HCT116 (cell line): ENCODE results near the gene CES5A. TPM values are rescaled to one million over a fixed set of nuclear protein-coding genes. Genes with fewer than 3 reads are reported as not detected.
"Not testable (repeated sequence)": the region's sequence is repeated elsewhere in the genome, so short reads cannot be mapped to it uniquely, and the experiment has no call there.

Experiments
- ATAC-seq: fragments of 200-7000 bp; cut with Tn5 transposase; 2 replicates; pipeline ENCODE4 v1.9.1; 2020; ENCODE audit warnings: mild to moderate bottlenecking, moderate library complexity
- BruUV-seq: library from RNA; stranded (reverse); fragments of 400-500 nt; replicated peaks from 2 replicates; lab custom pipeline; 2021; lab: Mats Ljungman, UMichigan
- CTCF ChIA-PET: fragments of 300-600 bp; sonication (Branson Sonifier 250); formaldehyde crosslinking; loops from one replicate; lab custom pipeline; 2021; ENCODE audit warnings: antibody characterized with exemption; lab: Charles Lee
- POLR2A ChIA-PET: fragments of 300-600, 350-600 bp; sonication (Branson Sonifier 250); formaldehyde crosslinking; loops from one replicate; lab custom pipeline; 2021; ENCODE audit warnings: antibody characterized with exemption; lab: Charles Lee
- RAD21 ChIA-PET, 2 experiments: fragments of 300-600 bp; sonication (Branson Sonifier 250); formaldehyde crosslinking; loops; one replicate each; lab custom pipeline; 2023; ENCODE audit warnings: low total read pairs in 2 of 2; ENCODE audit not compliant: uncharacterized antibody in 2 of 2, unreplicated experiment in 2 of 2, low non-redundant PET in 1 of 2; lab: Charles Lee
- DNase-seq: peaks from one replicate; pipeline ENCODE4 v3.0.0-alpha.2; 2010; ENCODE audit warnings: low read depth, low spot score
- H2AFZ ChIP-seq: fragments of 200-600 bp; shearing (Covaris generic), sonication (generic); 2 replicates; pipeline ENCODE4 v1.6.1; 2017; ENCODE audit warnings: low read depth, mixed run types, mixed read lengths, antibody characterized with exemption, low read length; ENCODE audit not compliant: poor library complexity, severe bottlenecking
- H3K27ac ChIP-seq: 2 replicates; pipeline ENCODE4 v1.5.1; 2012; ENCODE audit warnings: low read depth, low read length
- H3K27me3 ChIP-seq: fragments of 200-600 bp; sonication (generic); 2 replicates; pipeline ENCODE4 v1.6.1; 2016; ENCODE audit warnings: mixed run types, low read length, mixed read lengths; ENCODE audit not compliant: insufficient read depth
- H3K36me3 ChIP-seq, 2 experiments: fragments of 200-500 bp in 1 of 2; fragments of 200-600 bp in 1 of 2; sonication (Bioruptor generic) in 1 of 2; sonication (generic) in 1 of 2; 2 replicates each; pipeline versions ENCODE4 v1.5.1 to v1.6.1; 2014 to 2016; ENCODE audit warnings: low read length in 2 of 2, inconsistent platforms in 1 of 2, mixed read lengths in 1 of 2, mixed run types in 1 of 2; ENCODE audit not compliant: insufficient read depth in 2 of 2, control insufficient read depth in 1 of 2
- H3K4me1 ChIP-seq, 2 experiments: fragments of 200-600 bp in 1 of 2; sonication (generic) in 1 of 2; 2 replicates each; pipeline versions ENCODE4 v1.5.1 to v1.6.1; 2012 to 2017; ENCODE audit warnings: low read length in 2 of 2, inconsistent platforms in 1 of 2, mild to moderate bottlenecking in 1 of 2, mixed read lengths in 1 of 2, mixed run types in 1 of 2, moderate library complexity in 1 of 2; ENCODE audit not compliant: insufficient read depth in 2 of 2, control insufficient read depth in 1 of 2
- H3K4me2 ChIP-seq: fragments of 200-600 bp; sonication (generic); 2 replicates; pipeline ENCODE4 v1.6.1; 2017; ENCODE audit warnings: mixed run types, low read length, mixed read lengths
- H3K4me3 ChIP-seq, 2 experiments: fragments of 200-600 bp in 1 of 2; sonication (generic) in 1 of 2; replicated peaks in 1 of 2; 2 replicates each; pipeline ENCODE4 v1.5.1; 2011 to 2016; ENCODE audit warnings: low read length in 2 of 2, control low read depth in 1 of 2, low read depth in 1 of 2, mild to moderate bottlenecking in 1 of 2, mixed read lengths in 1 of 2, mixed run types in 1 of 2
- H3K79me2 ChIP-seq: fragments of 200-600 bp; sonication (generic); 2 replicates; pipeline ENCODE4 v1.6.1; 2017; ENCODE audit warnings: mild to moderate bottlenecking, mixed run types, low read length, moderate library complexity, mixed read lengths; ENCODE audit not compliant: insufficient read depth
- H3K9ac ChIP-seq: fragments of 200-600 bp; sonication (generic); 2 replicates; pipeline ENCODE4 v1.6.1; 2016; ENCODE audit warnings: low read length, mixed read lengths
- H3K9me2 ChIP-seq: fragments of 200-600 bp; sonication (generic), shearing (Covaris generic); 2 replicates; pipeline ENCODE4 v1.6.1; 2017; ENCODE audit warnings: mixed run types, mild to moderate bottlenecking, moderate library complexity; ENCODE audit not compliant: insufficient read depth
- H3K9me3 ChIP-seq, 2 experiments: fragments of 200-500 bp in 1 of 2; fragments of 200-600 bp in 1 of 2; sonication (Bioruptor generic) in 1 of 2; sonication (generic) in 1 of 2; 2 replicates each; pipeline ENCODE4 v1.6.1; 2014 to 2017; ENCODE audit warnings: low read length in 2 of 2, mixed read lengths in 2 of 2, inconsistent platforms in 1 of 2, low read depth in 1 of 2, mild to moderate bottlenecking in 1 of 2, mixed run types in 1 of 2, moderate library complexity in 1 of 2; ENCODE audit not compliant: control insufficient read depth in 1 of 2, insufficient read depth in 1 of 2
- H4K20me1 ChIP-seq: fragments of 200-600 bp; sonication (generic), shearing (Covaris generic); 2 replicates; pipeline ENCODE4 v1.6.1; 2017; ENCODE audit warnings: mixed run types, mild to moderate bottlenecking, moderate library complexity; ENCODE audit not compliant: insufficient read depth
- intact Hi-C: fragments of 100-400 bp; cut with micrococcal nuclease; formaldehyde crosslinking; loops from 2 replicates; pipeline ENCODE4 v1.10.0; 2022
- total RNA-seq: library from RNA; stranded (reverse); gene quantifications from one replicate; pipeline ENCODE4 v1.2.1, GENCODE V29; 2021; ENCODE audit not compliant: unreplicated experiment

CES5A gene
- total RNA-seq, 1 experiment from 2014 or later = not detected

- H4K20me1 ChIP-seq, H3K4me2 ChIP-seq, CTCF ChIA-PET, H3K27ac ChIP-seq, DNase-seq, POLR2A ChIA-PET, H3K79me2 ChIP-seq, H3K4me1 ChIP-seq, intact Hi-C loops, BruUV-seq, ATAC-seq, H3K9ac ChIP-seq, H3K9me2 ChIP-seq, H3K4me3 ChIP-seq, H3K36me3 ChIP-seq, H3K9me3 ChIP-seq, RAD21 ChIA-PET, H2AFZ ChIP-seq: not testable (repeated sequence)
- peaks cover 36% of the 10 kb centered on the region for H3K27me3 ChIP-seq
Observed at GRCh38 chr16:55808286-55808685, 66.9 kb downstream of the CES5A start.

DNA sequence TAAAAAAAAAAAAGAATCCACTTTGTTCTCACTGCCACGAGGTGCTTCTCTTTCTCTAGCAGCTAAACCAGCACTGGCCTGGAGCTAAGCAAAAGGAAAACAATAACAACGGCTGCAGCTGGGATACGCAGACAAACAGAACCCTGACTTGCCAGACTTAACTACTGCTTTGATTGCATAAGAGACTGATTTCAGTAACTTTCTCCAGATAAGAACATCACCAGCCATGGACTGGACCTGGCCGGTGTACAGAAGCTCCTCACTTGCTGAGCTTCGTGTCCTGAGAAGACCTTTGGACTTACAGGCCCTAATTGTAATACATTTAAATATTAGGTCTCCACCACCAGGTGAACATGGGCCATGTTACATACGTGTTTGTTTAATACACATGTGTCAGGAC lies 70.1 kb downstream of the CES5A start:
- H3K4me2 ChIP-seq, H3K4me3 ChIP-seq, CTCF ChIA-PET, H3K79me2 ChIP-seq, H3K9ac ChIP-seq, RAD21 ChIA-PET, DNase-seq, BruUV-seq, H3K27ac ChIP-seq, ATAC-seq, H4K20me1 ChIP-seq, intact Hi-C loops, H3K36me3 ChIP-seq, H2AFZ ChIP-seq, H3K9me3 ChIP-seq, H3K4me1 ChIP-seq, H3K9me2 ChIP-seq, POLR2A ChIA-PET: not testable (repeated sequence)
- H3K27me3 ChIP-seq = peaks cover 11% of the 10 kb centered on the region

DNA sequence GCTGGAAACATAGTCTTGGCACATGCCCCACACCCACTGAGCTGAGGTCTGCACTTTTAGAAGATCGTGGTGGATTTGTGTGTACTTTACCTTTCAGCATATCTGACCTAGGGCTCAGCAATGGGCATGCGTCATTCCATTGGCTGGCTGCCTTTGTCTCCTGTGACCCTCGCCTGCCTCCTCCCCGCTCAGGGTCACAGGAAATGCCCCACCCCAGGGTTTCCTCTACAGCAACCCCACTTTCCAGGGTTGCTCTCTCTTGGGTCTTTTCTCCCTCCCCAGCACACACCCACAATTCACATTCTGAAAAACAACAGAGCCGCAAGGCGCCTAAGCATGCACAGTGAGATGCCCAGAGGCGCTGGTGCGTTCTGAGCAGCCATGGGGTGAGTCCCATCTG lies 71.5 kb downstream of the CES5A start:
- DNase-seq, POLR2A ChIA-PET, CTCF ChIA-PET, H3K36me3 ChIP-seq, H3K4me1 ChIP-seq, H4K20me1 ChIP-seq, H3K9ac ChIP-seq, H3K79me2 ChIP-seq, H3K27me3 ChIP-seq, H3K4me3 ChIP-seq, ATAC-seq, RAD21 ChIA-PET, H3K9me3 ChIP-seq, H2AFZ ChIP-seq, H3K27ac ChIP-seq, BruUV-seq, H3K4me2 ChIP-seq, H3K9me2 ChIP-seq, intact Hi-C loops: not testable (repeated sequence)

Other genes starting within 250 kb of the CES5A start
- gene SLC6A2, start 219.4 kb downstream of the CES5A start, total RNA-seq = not detected
- gene CES1, start 42.3 kb downstream of the CES5A start, total RNA-seq = 1.8 TPM